Erythroblast (primary cell): ENCODE measurements around the gene ANKMY2.

Experiments used
- GATA1 ChIP-seq: IDR thresholded peaks from 2 replicates; pipeline ENCODE4 v1.6.1; 2011; ENCODE audit warnings: low read depth, mild to moderate bottlenecking, control low read depth, low read length, moderate library complexity
- POLR2A ChIP-seq: IDR thresholded peaks from 2 replicates; pipeline ENCODE4 v1.6.1; 2011; ENCODE audit warnings: mild to moderate bottlenecking, low read length

GRCh38 chr7:16661924-16662323, 16.4 kb upstream of the ANKMY2 start:
- TF ChIP-seq POLR2A, result no peak
- no peak for TF ChIP-seq GATA1
